LNCaP clone FGC (cell line): ENCODE results near the gene ZCCHC12.

Experiments
- DNase-seq: peaks from one replicate; pipeline ENCODE4 v3.0.0-alpha.2; 2011; ENCODE audit warnings: low read depth
- H3K4me3 ChIP-seq: 2 replicates; pipeline ENCODE4 v1.5.1; 2011; ENCODE audit warnings: mild to moderate bottlenecking, low read depth, low read length, control low read depth
- TF ChIP-seq, protein P1 (sequence below): IDR thresholded peaks from 2 replicates; pipeline ENCODE4 v1.5.1; 2012; ENCODE audit warnings: mild to moderate bottlenecking; ENCODE audit not compliant: control insufficient read depth, insufficient read depth; ENCODE audit errors: extremely low read depth

Gene ZCCHC12

DNA sequence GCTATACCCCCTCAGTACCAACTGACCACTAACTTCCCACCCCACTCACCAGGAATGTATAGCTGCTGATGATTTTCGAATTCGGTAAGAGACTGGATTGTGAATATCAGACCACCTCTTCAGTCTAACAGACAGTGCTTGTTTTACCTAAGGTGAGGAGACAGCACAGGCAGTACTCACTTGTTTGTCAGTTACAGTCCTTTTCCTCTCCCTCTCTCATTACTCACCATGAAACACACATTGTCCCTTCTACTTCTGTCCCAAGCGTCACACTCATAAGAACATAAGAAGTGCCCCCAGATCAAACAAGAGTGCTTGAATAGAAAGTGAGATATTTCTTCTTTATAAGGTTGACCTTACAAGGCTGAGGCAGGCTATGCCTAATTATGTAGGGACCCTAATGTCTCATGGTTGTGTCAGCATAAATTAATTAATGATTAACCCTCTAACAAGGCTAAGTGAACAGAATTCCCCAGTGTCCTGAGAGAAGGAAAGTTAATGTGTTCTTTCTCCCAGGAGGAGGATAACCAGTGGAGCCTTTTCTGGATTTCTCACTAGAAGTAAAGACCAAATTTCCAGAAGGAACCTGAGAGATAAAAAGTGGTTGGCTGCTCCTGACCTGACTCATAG is 32.2 kb downstream of the ZCCHC12 start:
- TF ChIP-seq, protein P1, sequence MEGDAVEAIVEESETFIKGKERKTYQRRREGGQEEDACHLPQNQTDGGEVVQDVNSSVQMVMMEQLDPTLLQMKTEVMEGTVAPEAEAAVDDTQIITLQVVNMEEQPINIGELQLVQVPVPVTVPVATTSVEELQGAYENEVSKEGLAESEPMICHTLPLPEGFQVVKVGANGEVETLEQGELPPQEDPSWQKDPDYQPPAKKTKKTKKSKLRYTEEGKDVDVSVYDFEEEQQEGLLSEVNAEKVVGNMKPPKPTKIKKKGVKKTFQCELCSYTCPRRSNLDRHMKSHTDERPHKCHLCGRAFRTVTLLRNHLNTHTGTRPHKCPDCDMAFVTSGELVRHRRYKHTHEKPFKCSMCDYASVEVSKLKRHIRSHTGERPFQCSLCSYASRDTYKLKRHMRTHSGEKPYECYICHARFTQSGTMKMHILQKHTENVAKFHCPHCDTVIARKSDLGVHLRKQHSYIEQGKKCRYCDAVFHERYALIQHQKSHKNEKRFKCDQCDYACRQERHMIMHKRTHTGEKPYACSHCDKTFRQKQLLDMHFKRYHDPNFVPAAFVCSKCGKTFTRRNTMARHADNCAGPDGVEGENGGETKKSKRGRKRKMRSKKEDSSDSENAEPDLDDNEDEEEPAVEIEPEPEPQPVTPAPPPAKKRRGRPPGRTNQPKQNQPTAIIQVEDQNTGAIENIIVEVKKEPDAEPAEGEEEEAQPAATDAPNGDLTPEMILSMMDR, result no peak
- no peak overlapping the region for H3K4me3 ChIP-seq
- no peak for DNase-seq

DNA sequence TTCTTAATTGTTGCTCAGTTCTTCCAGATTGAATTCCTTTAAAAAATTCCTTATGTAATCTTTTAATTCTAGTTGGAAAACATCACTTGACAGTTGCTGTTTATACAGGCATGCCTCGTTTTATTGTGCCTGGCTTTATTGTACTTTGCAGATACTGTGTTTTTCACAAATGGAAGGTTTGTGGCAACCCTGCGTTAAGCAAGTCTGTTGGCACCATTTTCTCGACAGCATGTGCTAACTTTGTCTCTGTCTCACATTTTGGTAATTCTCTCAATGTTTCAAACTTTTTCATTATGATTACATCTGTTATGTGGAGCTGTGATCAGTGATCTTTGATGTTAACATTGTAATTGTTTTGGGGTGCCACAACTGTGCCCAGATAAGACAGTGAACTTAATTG is 33.4 kb downstream of the ZCCHC12 start:
- no peak for DNase-seq
- TF ChIP-seq, protein P1, result no peak
- H3K4me3 ChIP-seq, result no peak overlapping the region

DNA sequence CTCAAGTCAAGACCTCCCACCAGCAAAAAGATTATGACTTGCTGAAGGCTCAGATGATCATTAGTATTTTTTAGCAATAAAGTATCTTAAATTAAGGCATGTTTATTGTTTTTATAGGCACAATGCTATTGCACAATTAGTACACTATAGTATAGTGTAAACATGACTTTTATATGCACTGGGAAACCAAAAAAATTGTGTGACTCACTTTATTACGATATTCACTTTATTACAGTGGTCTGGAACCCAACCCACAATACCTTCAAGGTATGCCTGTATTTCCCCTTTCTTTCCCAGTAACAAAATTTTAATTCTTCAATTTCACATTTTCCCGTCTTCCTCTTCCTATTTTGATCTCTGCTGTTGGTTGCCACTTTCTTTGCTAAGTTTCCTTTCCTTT is 37.7 kb downstream of the ZCCHC12 start:
- TF ChIP-seq, protein P1, result no peak
- DNase-seq, result no peak
- H3K4me3 ChIP-seq, result no peak overlapping the region

DNA sequence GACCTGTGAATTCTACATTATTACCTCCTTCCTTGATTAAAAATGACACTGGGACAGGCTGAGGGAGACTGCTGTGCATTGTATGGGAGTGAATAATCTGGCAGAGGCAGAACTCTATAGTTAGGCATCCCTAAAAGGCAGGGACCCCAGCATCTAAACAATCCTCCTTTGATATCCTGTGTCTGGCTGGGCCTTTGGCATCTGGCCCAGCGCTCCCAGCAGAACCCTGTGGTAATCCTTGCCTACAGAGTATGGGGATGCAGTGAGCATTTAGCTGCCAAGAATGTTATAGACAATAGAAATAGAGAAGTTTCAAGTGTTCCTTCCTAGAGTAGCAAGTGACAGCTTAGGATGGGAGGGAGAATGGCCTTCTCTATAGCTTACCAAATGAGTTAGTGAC is 38.5 kb downstream of the ZCCHC12 start:
- TF ChIP-seq, protein P1, result no peak
- DNase-seq, result no peak
- H3K4me3 ChIP-seq, result no peak overlapping the region

DNA sequence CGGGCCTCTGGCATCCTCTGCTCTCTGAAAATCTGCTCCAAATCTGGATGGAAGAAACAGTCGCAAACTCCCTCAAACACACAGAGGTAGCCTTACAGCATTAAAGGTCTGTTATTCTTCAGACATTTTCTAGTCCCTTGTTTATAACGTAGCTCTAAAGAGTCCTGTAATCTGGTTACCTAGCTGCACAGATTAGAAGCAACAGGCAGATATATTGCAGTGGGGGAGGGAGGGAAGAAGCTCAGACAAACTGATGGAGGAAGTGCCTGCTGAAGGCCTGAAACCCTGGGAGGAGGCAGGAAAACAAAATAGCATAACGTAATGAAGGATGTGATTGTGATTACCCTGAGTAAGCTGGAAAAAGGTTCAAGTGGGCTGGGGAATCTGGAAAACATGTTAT is 39.4 kb downstream of the ZCCHC12 start:
- no peak for DNase-seq
- H3K4me3 ChIP-seq, result no peak overlapping the region
- TF ChIP-seq, protein P1, result no peak

DNA sequence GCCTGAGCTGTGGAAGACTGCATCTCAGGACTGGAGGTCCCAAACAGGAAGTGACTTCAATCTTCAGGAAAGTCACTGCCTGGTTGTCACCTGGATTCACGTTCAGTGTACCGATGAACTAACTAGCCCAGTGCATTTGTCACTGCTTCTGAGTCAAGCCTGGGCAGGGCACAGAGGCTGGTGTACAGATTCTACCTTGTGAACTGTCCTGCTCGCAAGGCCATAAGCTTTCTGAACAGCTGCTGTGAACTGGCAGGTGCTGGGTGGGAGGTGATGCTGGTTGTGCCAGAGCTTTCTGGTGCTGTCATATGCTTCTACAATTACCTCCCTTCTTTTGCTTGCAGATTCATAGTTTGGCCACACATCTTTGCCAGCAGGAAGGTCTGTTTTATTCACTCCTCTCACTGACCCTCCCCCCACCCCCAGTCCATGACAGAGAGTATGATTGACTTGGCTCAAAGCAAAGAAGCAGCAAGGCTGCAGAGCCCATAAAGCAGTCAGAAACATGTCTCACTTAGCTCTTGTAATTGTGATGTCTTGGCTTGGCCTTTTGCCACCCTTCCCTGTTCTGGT is 40.5 kb downstream of the ZCCHC12 start:
- DNase-seq, result no peak
- H3K4me3 ChIP-seq, result no peak overlapping the region
- TF ChIP-seq, protein P1, result no peak

DNA sequence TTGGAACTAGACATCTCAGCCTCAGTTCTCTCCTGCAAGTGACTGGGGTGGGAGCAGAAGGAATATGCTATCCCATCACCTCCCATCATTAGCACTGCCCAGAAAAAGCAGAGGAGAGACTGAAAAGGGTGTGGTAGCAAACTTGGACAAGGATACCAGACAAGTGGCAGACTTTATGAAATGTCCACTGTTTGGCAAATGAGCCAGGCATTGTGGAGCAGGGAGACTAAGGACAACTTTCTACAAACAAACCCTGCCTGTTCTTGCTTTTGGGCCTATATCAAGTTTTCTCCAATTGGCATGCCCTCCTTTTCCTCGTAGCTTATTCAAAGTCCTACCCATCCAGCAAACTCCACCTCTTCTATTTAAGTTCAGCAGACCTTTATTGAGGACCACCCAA is 41.6 kb downstream of the ZCCHC12 start:
- no peak overlapping the region for H3K4me3 ChIP-seq
- TF ChIP-seq, protein P1, result no peak
- DNase-seq, result no peak
